BJ (cell line): ENCODE results near the gene SLC35B3. TPM values are rescaled to one million over a fixed set of nuclear protein-coding genes. Genes with fewer than 3 reads are reported as not detected.
"Not testable (repeated sequence)": the region's sequence is repeated elsewhere in the genome, so short reads cannot be mapped to it uniquely, and the experiment has no call there.

Experiments used
- CTCF ChIA-PET: fragments of 350-600 bp; formaldehyde crosslinking; extraction: SDS; loops from one replicate; lab custom pipeline; 2021; ENCODE audit warnings: antibody characterized with exemption, inconsistent platforms; lab: Yijun Ruan, JAX
- POLR2A ChIA-PET: fragments of 300-600 bp; sonication (Branson Sonifier 250); formaldehyde crosslinking; extraction: SDS; loops from one replicate; lab custom pipeline; 2021; ENCODE audit warnings: antibody characterized with exemption; lab: Charles Lee
- DNase-seq: peaks from one replicate; pipeline ENCODE4 v3.0.0-alpha.2; 2011; ENCODE audit warnings: low read depth
- H3K27me3 ChIP-seq: 2 replicates; pipeline ENCODE4 v1.6.0; 2011; ENCODE audit warnings: low read length; ENCODE audit not compliant: control insufficient read depth, insufficient read depth
- H3K36me3 ChIP-seq: 2 replicates; pipeline ENCODE4 v1.5.1; 2011; ENCODE audit warnings: low read length; ENCODE audit not compliant: control insufficient read depth, insufficient read depth
- H3K4me3 ChIP-seq: 2 replicates; pipeline ENCODE4 v1.5.1; 2011; ENCODE audit warnings: low read depth, mild to moderate bottlenecking, control low read depth, low read length
- CTCF ChIP-seq: IDR thresholded peaks from 2 replicates; pipeline ENCODE4 v1.5.1; 2011; ENCODE audit warnings: low read depth, mild to moderate bottlenecking, control low read depth, inconsistent platforms, low read length, moderate library complexity; ENCODE audit not compliant: insufficient read depth
- polyA plus RNA-seq: library from polyadenylated mRNA; depleted of rRNA; stranded (reverse); fragments of >200 nt; gene quantifications from 2 replicates; pipeline ENCODE4 v1.2.3, GENCODE V29; 2011

Gene SLC35B3
- polyA plus RNA-seq, 1 experiment: 18.5 TPM

DNA sequence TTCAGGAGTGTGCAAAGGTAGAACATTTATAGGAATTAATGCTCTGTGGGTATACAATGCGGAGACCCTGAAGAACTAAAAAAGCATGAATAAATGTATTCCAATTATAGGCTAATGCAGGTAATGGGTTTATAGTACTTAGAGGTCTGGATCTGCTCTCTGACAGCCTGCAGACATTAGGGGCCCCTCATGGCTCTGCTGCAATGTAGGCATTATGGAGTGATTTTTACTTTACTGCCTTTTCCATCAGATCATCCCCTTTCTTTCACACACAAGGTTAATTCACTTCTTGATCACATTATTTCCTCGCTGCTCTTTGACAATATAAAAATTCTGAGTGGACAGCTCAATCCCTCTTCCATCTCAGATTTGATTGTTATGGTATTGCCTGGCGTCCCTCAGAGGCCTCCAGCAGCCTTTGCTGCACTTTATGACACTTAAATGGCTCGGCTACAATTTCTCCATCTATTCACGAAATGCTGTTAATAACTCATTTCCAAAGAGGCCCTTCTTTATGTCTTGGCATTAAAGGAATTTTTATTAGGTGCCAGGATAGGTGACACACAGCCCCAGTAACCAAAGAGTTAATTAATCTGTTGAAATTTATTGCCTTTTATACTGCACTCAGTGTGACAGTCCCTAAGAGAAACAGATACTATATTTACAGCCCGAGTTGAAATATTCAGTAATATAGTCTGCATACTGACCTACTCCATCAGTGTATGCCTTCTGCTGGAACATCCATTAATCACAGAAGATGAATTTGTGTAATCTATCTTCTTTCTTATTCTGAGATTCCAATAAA, 33.4 kb upstream of the SLC35B3 start:
- Histone ChIP-seq H3K27me3 (no peaks in the 10 kb centered on the region), H3K4me3 (no peak overlapping the region), H3K36me3 (no peaks in the 10 kb centered on the region)
- no peak for DNase-seq
- no peak for TF ChIP-seq CTCF
- CTCF ChIA-PET: no interaction called here
- POLR2A ChIA-PET: no interaction called here

- Histone ChIP-seq H3K36me3 (no peaks in the 10 kb centered on the region), H3K4me3 (no peak overlapping the region), H3K27me3 (no peaks in the 10 kb centered on the region)
- no peak for DNase-seq
- TF ChIP-seq CTCF: no peak
- POLR2A ChIA-PET: no interaction called here
- CTCF ChIA-PET: no interaction called here
These were observed 27.3 kb upstream of the SLC35B3 start for GRCh38 chr6:8462694-8463093.

- POLR2A ChIA-PET: no interaction called here
- TF ChIP-seq CTCF: no peak
- CTCF ChIA-PET: no interaction called here
- Histone ChIP-seq H3K4me3 (no peak overlapping the region), H3K36me3 (no peaks in the 10 kb centered on the region), H3K27me3 (no peaks in the 10 kb centered on the region)
- no peak for DNase-seq
These were observed 26.8 kb upstream of the SLC35B3 start for GRCh38 chr6:8462169-8462568.

DNA sequence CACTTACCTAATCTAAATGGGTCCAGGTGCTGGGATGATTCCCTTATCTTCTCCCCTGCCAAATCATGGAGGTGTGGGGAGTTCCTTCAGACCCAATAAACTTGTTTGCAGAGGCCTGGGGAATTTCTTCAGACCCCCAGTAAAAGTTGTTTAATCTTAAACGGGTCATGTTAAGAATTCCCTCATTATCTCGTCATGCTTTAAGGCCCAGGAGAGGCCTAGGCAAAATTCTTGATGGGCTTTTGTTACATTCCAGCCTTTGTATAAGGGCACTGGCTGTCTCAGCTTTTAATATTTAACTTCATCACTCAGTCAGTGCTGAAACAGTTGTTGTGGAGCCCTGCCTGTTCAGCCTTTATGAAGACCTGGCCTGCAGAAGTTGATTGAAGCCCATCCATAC, 11.0 kb upstream of the SLC35B3 start:
- Histone ChIP-seq H3K4me3 (no peak overlapping the region), H3K27me3 (no peaks in the 10 kb centered on the region), H3K36me3 (no peaks in the 10 kb centered on the region)
- DNase-seq: no peak
- ChIA-PET POLR2A (no interaction called here), CTCF (no interaction called here)
- TF ChIP-seq CTCF: no peak

GRCh38 chr6:8445930-8446329, 10.6 kb upstream of the SLC35B3 start:
- DNase-seq, POLR2A ChIA-PET, H3K27me3 ChIP-seq, H3K4me3 ChIP-seq, CTCF ChIA-PET, H3K36me3 ChIP-seq: not testable (repeated sequence)

DNA sequence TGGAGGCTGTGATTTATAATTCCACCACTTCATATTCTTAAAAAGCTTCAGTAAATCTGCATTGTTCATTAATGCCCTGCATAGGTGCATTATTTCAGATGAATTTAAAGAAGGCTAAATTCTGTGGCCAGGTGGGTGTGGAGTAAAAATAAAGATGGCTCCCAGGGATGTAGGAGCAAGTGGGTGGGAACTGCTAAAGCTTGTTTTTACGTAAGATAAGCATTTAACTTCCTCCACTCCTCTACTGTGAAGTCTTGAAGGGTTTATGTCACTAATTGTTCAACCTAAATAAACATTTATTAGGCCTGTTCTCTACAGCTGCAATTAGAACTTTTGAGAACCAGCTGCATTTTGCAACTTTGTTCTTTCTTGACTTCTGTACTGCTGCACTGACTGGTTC, 6.8 kb upstream of the SLC35B3 start:
- TF ChIP-seq CTCF: no peak
- DNase-seq: no peak
- CTCF ChIA-PET: no interaction called here
- no peaks in the 10 kb centered on the region for H3K36me3 ChIP-seq
- POLR2A ChIA-PET: no interaction called here
- no peak overlapping the region for H3K4me3 ChIP-seq
- no peaks in the 10 kb centered on the region for H3K27me3 ChIP-seq
